Measurements from ENCODE around the gene PPAT. TPM values are rescaled to one million over a fixed set of nuclear protein-coding genes. Genes with fewer than 3 reads are reported as not detected.

Gene PPAT
- total RNA-seq: 9.9 and 12.6 TPM in 2 replicates

DNA sequence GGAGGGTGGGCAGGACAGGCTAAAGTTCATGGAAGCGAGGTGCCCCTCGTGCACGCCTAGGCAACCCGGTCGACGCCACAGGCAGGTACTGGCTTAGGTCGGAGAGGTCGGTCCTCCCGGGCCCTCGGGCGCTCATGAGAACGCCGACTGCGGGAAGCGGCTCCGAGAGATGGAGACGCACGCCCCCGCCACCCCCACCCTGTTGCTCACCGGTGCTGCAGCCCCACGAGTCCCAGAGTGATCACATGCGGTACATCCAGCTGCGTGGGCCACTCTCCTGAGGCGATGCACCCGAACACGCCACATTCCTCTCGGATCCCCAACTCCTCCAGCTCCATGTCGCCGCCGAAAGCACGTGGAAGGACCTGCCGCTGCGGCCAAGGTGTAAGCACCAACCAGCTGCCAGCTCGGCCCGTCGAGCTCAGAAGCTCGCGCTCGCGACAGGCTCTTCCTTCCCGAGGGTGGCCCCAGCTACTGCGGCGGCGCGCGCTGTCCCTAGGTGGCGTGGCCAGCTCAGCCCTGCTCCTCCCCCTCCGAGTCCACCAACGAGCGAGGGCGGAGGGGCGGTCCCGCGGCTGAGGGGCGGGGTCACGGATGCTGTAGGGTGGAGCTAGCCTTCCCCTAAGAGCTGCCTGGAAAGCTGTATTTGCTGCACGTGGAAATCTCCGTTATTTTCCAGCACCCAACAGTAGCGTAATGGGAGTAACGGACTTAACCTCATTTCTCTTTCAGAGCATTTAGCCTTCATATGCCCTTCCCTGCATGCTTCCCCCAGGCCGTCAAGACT lies at the start of gene PPAT:
Gene PPAT (minus strand): TSS at position 476 of the 787 bp plus-strand sequence. CDS start 138 bp downstream, at position 338.

DNA sequence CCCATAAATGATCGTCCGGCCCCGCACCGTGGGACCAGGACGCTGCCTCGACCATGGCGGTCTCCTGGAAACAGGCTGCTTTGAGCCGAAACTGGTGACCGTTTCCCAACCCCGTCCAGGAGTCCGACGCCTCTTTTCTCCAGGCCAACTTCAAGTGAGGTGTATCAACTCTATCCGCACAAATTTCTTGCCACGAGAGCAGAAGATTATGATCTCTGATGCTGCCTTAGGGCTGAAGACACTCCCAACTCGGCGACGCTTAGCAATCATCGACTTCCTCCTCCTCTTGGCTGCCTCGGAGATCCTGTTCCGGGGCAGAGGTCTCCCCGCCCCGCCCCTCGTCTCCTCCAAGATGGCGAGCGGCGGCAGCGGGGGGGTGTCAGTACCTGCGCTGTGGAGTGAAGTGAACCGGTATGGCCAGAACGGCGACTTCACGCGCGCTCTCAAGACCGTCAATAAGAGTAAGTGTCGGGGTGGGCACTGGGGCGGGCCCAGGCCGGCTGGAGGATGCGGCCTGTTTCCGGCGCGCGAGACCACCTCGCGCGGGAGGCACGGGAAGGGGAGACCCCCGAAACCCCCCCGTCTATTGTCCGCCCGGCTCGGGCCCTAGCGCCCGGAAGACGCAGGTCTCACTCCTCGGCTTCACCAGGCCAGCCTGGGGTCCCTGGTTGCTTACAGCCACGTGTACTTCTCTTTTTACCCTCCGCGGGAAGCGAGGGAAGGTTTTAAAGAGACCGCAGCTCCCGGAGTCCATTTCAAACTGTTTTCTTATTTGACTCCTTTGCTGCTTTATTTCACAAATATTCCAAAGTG lies 32.1 kb upstream of the PPAT start, which contains the start of gene SRP72:
Gene SRP72 (plus strand): TSS at position 334 of the 813 bp plus-strand sequence. CDS start 19 bp downstream, at position 353.

GRCh38 chr4:56387023-56388001 lies 48.1 kb downstream of the PPAT start, which contains the start of gene AASDH:
AASDH (minus strand) TSS chr4:56387491; CDS start chr4:56384299, 3,192 bp downstream.

Other genes with a start within 250 kb of the PPAT start
- gene AASDH, start 48.1 kb downstream of the PPAT start, total RNA-seq: 6.3 and 7.9 TPM in 2 replicates
- 68.4 and 74.8 TPM in 2 replicates for gene PAICS, start 645 bp upstream of the PPAT start, total RNA-seq
- 46.2 and 50.7 TPM in 2 replicates for gene SRP72, start 32.0 kb upstream of the PPAT start, total RNA-seq
- gene ARL9, start 70.2 kb upstream of the PPAT start, total RNA-seq: 0.16 TPM in 1 of 2 replicates, not detected in the other
- gene HOPX, start 245.7 kb upstream of the PPAT start, total RNA-seq: 4.3 and 15.4 TPM in 2 replicates

Measured in cardiac atrium fibroblast (primary cell).